AG09319 (cell line): ENCODE results near the gene PFN4.

Experiments used
- DNase-seq: peaks from one replicate; pipeline ENCODE4 v3.0.0-alpha.2; 2010; ENCODE audit warnings: low read depth; ENCODE audit errors: extremely low read depth
- TF ChIP-seq, protein P1 (sequence below): IDR thresholded peaks from 2 replicates; pipeline ENCODE4 v1.5.1; 2011; ENCODE audit warnings: low read depth, mild to moderate bottlenecking, inconsistent platforms, low read length, moderate library complexity

PFN4 gene

DNA sequence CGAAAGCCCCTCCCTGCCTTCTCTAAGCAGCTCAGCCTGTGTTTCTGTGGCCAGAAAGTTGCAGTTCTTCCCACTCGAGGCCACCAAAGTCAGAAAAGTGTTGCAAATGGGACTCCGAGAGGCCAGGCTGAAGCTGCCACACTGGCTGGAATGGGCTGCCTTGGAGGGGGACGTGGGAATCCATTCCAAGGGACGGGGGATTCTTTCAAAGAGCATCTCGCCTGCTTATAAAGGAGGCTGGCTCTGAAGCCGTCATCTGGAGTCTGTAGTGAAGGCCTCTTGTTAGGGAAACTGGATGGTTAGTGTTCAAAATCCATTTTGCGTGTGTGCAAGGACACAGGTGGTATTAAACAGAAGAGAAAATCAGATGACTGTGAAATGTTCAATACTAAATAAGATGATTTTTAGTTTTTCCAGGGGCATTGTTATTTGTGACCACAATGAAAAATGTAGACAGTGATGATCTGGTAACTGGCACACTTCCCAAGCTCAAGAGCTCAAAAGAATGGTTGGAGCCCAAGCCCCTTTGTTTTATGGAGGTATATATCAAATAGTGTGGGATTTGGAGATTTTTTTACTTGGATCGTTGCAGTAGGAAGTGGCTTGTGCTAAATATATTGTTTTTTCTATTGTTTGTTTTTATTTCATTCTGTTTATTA lies 917 bp upstream of the PFN4 start:
- TF ChIP-seq, protein P1, sequence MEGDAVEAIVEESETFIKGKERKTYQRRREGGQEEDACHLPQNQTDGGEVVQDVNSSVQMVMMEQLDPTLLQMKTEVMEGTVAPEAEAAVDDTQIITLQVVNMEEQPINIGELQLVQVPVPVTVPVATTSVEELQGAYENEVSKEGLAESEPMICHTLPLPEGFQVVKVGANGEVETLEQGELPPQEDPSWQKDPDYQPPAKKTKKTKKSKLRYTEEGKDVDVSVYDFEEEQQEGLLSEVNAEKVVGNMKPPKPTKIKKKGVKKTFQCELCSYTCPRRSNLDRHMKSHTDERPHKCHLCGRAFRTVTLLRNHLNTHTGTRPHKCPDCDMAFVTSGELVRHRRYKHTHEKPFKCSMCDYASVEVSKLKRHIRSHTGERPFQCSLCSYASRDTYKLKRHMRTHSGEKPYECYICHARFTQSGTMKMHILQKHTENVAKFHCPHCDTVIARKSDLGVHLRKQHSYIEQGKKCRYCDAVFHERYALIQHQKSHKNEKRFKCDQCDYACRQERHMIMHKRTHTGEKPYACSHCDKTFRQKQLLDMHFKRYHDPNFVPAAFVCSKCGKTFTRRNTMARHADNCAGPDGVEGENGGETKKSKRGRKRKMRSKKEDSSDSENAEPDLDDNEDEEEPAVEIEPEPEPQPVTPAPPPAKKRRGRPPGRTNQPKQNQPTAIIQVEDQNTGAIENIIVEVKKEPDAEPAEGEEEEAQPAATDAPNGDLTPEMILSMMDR, result no peak
- DNase-seq, result no peak

DNA sequence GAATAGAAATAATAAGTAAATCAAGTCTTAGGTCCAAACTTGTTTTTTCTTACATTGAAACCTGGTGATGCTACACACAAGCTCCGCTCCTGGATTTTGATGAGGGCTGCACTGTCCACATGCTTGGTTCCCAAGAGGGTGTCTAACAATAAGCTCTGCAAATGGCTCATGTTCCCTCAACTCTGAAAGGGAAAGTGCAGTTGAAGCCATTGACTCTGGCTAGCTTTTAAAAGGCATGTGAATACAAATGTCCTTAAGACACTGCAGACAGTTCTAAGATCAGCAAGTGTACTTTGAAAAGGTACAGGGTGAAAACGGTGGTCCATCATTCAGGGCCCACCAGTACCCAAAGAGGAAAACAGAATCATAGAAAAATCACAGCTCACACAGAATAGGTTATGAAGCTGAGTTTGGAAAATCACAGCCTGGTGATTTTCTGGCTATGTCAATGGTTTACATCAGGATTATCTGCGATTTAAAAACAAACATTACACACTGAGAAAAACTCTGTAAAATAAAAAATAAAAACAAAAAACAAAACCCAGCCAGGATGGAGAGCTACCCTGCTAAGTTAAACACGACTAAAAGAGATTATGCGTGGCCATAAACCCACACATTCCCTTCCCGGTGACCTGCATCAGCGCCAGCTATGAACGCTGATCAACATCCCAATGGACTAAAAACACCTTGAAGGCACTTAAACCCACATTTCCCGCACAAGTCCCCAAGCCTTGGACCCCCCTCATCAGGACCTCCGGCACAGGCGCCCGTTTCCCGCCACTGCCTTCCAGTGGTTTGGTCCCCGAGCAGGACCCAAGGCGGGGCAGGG lies 554 bp downstream of the PFN4 start:
- DNase-seq, result no peak

DNA sequence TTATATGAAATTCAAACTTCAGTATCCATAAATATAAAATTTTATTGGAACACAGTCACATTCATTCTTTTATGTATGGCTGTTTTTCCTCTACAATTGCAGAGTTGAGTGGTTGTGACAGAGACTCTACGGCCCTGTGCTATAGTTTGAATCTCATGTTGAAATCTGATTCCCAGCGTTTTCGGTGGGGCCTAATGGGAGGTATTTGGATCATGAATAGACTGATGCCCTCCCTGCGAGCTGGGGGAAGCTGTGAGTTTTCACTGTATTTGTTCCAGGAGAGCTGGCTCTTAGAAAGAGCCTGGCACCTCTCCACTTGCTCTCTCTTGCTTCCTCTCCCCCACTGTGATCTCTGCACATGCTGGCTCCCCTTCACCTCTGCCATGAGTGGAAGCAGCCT lies 1.7 kb downstream of the PFN4 start:
- DNase-seq, result no peak
- TF ChIP-seq, protein P1, result no peak

More for the DNA sequence above, 554 bp downstream of the PFN4 start:
- TF ChIP-seq, protein P1, result no peak

DNA sequence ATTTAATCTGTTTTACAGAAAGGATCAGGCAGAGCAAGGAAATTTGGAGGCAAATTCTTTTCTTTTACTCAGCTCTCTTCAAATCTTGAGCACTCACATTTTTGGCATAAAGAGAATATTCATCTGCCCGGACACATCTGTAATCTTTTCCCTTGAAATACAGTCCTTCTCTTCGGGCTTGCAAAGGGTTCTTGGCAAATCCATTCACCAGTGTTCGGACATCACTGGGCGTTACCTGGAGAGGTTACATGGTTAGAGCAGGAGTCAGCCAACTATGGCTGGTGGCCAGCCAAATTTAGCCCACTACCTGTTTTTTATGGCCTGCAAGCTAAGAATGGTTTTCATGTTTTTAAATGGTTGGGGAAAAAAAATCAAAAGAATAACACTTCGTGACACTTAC lies 2.1 kb downstream of the PFN4 start:
- no peak for DNase-seq
- TF ChIP-seq, protein P1, result no peak

DNA sequence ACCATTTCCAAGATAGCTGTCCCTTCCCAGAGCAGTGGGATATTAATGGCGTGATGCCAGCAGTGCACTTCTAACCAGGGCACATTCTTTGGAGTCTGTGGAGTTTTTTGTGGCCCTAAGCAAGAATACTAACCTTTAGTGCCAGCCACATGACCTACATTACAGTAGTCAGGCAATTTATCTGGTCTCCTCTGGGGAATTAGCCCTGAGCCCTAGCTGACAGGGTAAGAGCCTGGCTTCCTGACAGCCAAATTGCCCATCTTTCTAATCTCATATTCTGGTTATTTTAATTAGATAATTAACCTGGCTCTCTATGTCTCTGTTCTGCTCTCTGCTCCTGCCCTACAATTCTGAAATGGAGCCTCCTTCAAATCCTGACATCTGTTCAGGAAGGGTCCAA lies 5.2 kb downstream of the PFN4 start:
- no peak for DNase-seq
- TF ChIP-seq, protein P1, result no peak

DNA sequence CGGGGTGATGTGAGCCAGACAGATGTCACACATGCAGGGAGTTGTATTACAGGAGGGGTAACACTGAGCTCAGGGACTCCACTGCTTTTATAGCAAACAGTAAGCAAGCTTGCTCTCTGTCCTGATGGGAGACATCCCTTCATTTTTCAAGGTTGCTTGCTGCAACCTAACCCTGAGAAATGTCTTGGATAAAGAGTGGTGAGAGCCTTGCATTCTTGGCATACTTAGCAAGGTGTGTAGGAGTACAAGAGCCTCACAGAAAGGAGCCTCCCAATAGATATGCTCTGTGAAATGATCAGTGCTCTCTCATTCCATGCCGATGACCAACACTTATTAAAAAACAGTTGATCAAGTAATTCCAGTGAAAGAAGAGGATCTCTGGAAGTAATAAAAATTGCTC lies 8.1 kb downstream of the PFN4 start:
- no peak for DNase-seq
- TF ChIP-seq, protein P1, result no peak

DNA sequence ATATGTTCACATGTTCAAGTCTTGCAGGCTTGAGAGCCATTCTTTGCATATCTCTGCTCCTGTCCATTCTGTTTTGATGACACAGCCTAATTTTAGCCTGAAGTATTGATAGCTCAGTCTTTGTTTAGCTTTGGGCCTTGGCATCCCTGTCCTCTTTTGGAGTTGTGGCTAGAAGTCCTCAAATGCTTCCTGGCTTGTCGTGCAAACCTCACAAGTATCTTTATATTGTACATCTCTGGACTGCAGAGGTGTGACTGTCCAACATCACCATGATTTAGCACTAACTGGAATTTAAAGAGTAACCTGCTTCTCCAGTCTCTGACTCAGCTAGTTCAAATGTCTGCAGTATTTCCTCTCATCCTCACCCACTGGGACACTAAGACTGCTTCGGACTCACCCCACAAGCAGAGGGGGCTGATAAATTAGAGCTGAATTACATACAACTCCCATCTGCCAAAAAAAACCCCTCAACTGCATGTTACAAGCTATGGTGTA lies 11.7 kb downstream of the PFN4 start:
- TF ChIP-seq, protein P1, result no peak
- no peak for DNase-seq
